Measurements from ENCODE around the gene TMEM131.

- TF ChIP-seq CTCF (conservative IDR thresholded peaks at IDR 0.05; ENCODE audit: low read length) (no peak), EZH2phosphoT487 (IDR thresholded peaks at IDR 0.05; ENCODE audit: borderline replicate concordance, low read depth, low read length) (no peak)
These were observed 32.4 kb upstream of the TMEM131 start for GRCh38 chr2:98028101-98028561.
